H1 (cell line): ENCODE data around the gene EEF1A2. TPM values are rescaled to one million over a fixed set of nuclear protein-coding genes. Genes with fewer than 3 reads are reported as not detected.

Experiments
- CTCF ChIA-PET: fragments of 300-600 bp; sonication (Branson Sonifier 250); formaldehyde crosslinking; loops from one replicate; lab custom pipeline; 2021; ENCODE audit not compliant: partially characterized antibody; lab: Charles Lee
- POLR2A ChIA-PET: fragments of 300-600 bp; sonication (Branson Sonifier 250); formaldehyde crosslinking; loops from one replicate; lab custom pipeline; 2021; ENCODE audit warnings: inconsistent platforms; ENCODE audit not compliant: partially characterized antibody; lab: Charles Lee
- DNase-seq, 2 experiments: peaks; one replicate each; pipeline versions ENCODE4 v3.0.0 to v3.0.0-alpha.2; 2010 to 2022; ENCODE audit warnings: low spot score in 2 of 2, low read depth in 1 of 2, mixed read lengths in 1 of 2
- FAIRE-seq: peaks from 2 replicates; lab custom pipeline; 2011; peaks lifted over from hg19 to GRCh38; lab: Jason Lieb, UNC
- H2AFZ ChIP-seq: 2 replicates; pipeline ENCODE4 v1.8.1; 2012; ENCODE audit warnings: low read length, inconsistent platforms
- H2AK5ac ChIP-seq: 2 replicates; pipeline ENCODE4 v1.6.1; 2013; ENCODE audit warnings: low read depth, low read length
- H2BK120ac ChIP-seq: replicated peaks from 2 replicates; pipeline ENCODE3; 2013; ENCODE audit warnings: low read depth, low read length, inconsistent platforms
- H2BK12ac ChIP-seq: 2 replicates; pipeline ENCODE4 v1.6.1; 2013; ENCODE audit warnings: low read depth, low read length
- H2BK15ac ChIP-seq: 2 replicates; pipeline ENCODE4 v1.6.1; 2013; ENCODE audit warnings: low read length
- H2BK20ac ChIP-seq: 2 replicates; pipeline ENCODE4 v1.6.1; 2013; ENCODE audit warnings: low read length
- H2BK5ac ChIP-seq: 2 replicates; pipeline ENCODE4 v1.6.1; 2013; ENCODE audit warnings: low read depth, low read length
- H3K14ac ChIP-seq: 2 replicates; pipeline ENCODE4 v1.6.1; 2013; ENCODE audit warnings: inconsistent platforms; ENCODE audit not compliant: insufficient read length
- H3K18ac ChIP-seq: 2 replicates; pipeline ENCODE4 v1.6.1; 2013; ENCODE audit warnings: low read length; ENCODE audit errors: extremely low read depth
- H3K23ac ChIP-seq: 2 replicates; pipeline ENCODE4 v1.6.1; 2013; ENCODE audit warnings: inconsistent platforms; ENCODE audit not compliant: insufficient read length
- H3K23me2 ChIP-seq: 2 replicates; pipeline ENCODE4 v1.6.1; 2013; ENCODE audit warnings: low read depth, low read length
- H3K27ac ChIP-seq: 2 replicates; pipeline ENCODE4 v1.6.1; 2011; ENCODE audit warnings: low read depth, low read length, inconsistent platforms
- H3K27me3 ChIP-seq, 4 experiments: replicated peaks in 1 of 4; 1 replicate in 1 of 4; 2 replicates in 3 of 4; pipeline versions ENCODE4 v1.6.1 to v1.8.1; 2011 to 2013; ENCODE audit warnings: low read length in 3 of 4, mild to moderate bottlenecking in 3 of 4, inconsistent platforms in 2 of 4, mixed read lengths in 2 of 4, moderate library complexity in 1 of 4; ENCODE audit not compliant: control insufficient read depth in 3 of 4, insufficient read depth in 3 of 4; ENCODE audit errors: extremely low read depth in 1 of 4
- H3K36me3 ChIP-seq, 4 experiments: 2 replicates each; pipeline versions ENCODE4 v1.6.1 to v1.8.1; 2011 to 2013; ENCODE audit warnings: mild to moderate bottlenecking in 4 of 4, low read length in 3 of 4, moderate library complexity in 2 of 4, control low read depth in 1 of 4, inconsistent platforms in 1 of 4; ENCODE audit not compliant: insufficient read depth in 4 of 4, control insufficient read depth in 2 of 4
- H3K4ac ChIP-seq: replicated peaks from 2 replicates; pipeline ENCODE3; 2013; ENCODE audit warnings: low read length, low read depth, mixed read lengths, inconsistent platforms; ENCODE audit not compliant: insufficient read length
- H3K4me1 ChIP-seq, 4 experiments: replicated peaks in 1 of 4; 1 replicate in 1 of 4; 2 replicates in 3 of 4; pipeline versions ENCODE4 v1.6.1 to v1.8.1; 2011 to 2013; ENCODE audit warnings: low read length in 3 of 4, inconsistent platforms in 2 of 4, mixed read lengths in 1 of 4; ENCODE audit not compliant: insufficient read depth in 4 of 4, control insufficient read depth in 3 of 4
- H3K4me2 ChIP-seq, 2 experiments: 2 replicates each; pipeline versions ENCODE4 v1.6.1 to v1.8.1; 2011 to 2013; ENCODE audit warnings: low read depth in 2 of 2, low read length in 2 of 2, control low read depth in 1 of 2, inconsistent platforms in 1 of 2, mild to moderate bottlenecking in 1 of 2; ENCODE audit not compliant: insufficient read depth in 1 of 2
- H3K4me3 ChIP-seq, 4 experiments: fragments of 200-600, 300-600 bp in 1 of 4; sonication (generic), shearing (Covaris generic), sonication (Bioruptor Twin) in 1 of 4; 2 replicates each; pipeline versions ENCODE4 v1.5.1 to v1.8.1; 2011 to 2016; ENCODE audit warnings: low read length in 4 of 4, low read depth in 3 of 4, control low read depth in 2 of 4, inconsistent platforms in 2 of 4, mild to moderate bottlenecking in 2 of 4, mixed read lengths in 1 of 4, moderate library complexity in 1 of 4; ENCODE audit not compliant: insufficient read depth in 2 of 4; ENCODE audit errors: extremely low read depth in 1 of 4
- H3K56ac ChIP-seq: replicated peaks from 2 replicates; pipeline ENCODE3; 2013; ENCODE audit warnings: low read depth, mild to moderate bottlenecking, mixed read lengths, low read length, inconsistent platforms; ENCODE audit not compliant: insufficient read length
- H3K79me1 ChIP-seq: 2 replicates; pipeline ENCODE4 v1.6.1; 2013; ENCODE audit warnings: low read depth, low read length, control low read depth
- H3K79me2 ChIP-seq, 2 experiments: 2 replicates each; pipeline versions ENCODE4 v1.6.1 to v1.8.1; 2012 to 2013; ENCODE audit warnings: low read length in 2 of 2, mild to moderate bottlenecking in 2 of 2, inconsistent platforms in 1 of 2; ENCODE audit not compliant: insufficient read depth in 2 of 2, control insufficient read depth in 1 of 2
- H3K9ac ChIP-seq, 4 experiments: replicated peaks in 1 of 4; 1 replicate in 1 of 4; 2 replicates in 3 of 4; pipeline versions ENCODE4 v1.6.1 to v1.8.1; 2011 to 2013; ENCODE audit warnings: low read depth in 3 of 4, low read length in 3 of 4, control low read depth in 2 of 4, mild to moderate bottlenecking in 2 of 4, moderate library complexity in 2 of 4, inconsistent platforms in 1 of 4; ENCODE audit errors: extremely low read depth in 1 of 4
- H3K9me3 ChIP-seq, 2 experiments: 2 replicates each; pipeline versions ENCODE4 v1.6.1 to v1.8.1; 2012 to 2013; ENCODE audit warnings: mild to moderate bottlenecking in 2 of 2, moderate library complexity in 2 of 2, control low read depth in 1 of 2, inconsistent platforms in 1 of 2, low read depth in 1 of 2, low read length in 1 of 2, mixed read lengths in 1 of 2; ENCODE audit not compliant: insufficient read depth in 2 of 2
- H4K20me1 ChIP-seq, 2 experiments: replicated peaks in 1 of 2; 2 replicates each; pipeline versions ENCODE3 to v1.8.1; 2011 to 2013; ENCODE audit warnings: inconsistent platforms in 2 of 2, low read length in 2 of 2, mild to moderate bottlenecking in 1 of 2; ENCODE audit not compliant: insufficient read depth in 2 of 2, control insufficient read depth in 1 of 2
- H4K5ac ChIP-seq: 2 replicates; pipeline ENCODE4 v1.6.1; 2013; ENCODE audit warnings: low read length, low read depth, mixed read lengths, inconsistent platforms; ENCODE audit not compliant: insufficient read length
- H4K8ac ChIP-seq: 2 replicates; pipeline ENCODE4 v1.8.0; 2013; ENCODE audit warnings: mild to moderate bottlenecking, moderate library complexity, low read length, inconsistent platforms; ENCODE audit not compliant: insufficient read depth; ENCODE audit errors: extremely low read depth
- H4K91ac ChIP-seq: replicated peaks from 2 replicates; pipeline ENCODE3; 2013; ENCODE audit warnings: low read length, mixed read lengths, inconsistent platforms; ENCODE audit not compliant: insufficient read length
- RAD21 ChIP-seq, 2 experiments: IDR thresholded peaks in 1 of 2; conservative IDR thresholded peaks in 1 of 2; 2 replicates each; pipeline ENCODE4 v1.6.1; 2011; ENCODE audit warnings: low read depth in 2 of 2, low read length in 2 of 2, improper control_type of control experiment in 1 of 2, inconsistent platforms in 1 of 2, mild to moderate bottlenecking in 1 of 2, moderate library complexity in 1 of 2
- SAP30 ChIP-seq: fragments of 300-600 bp; sonication (generic); IDR thresholded peaks from 2 replicates; pipeline ENCODE4 v1.7.1; 2012; ENCODE audit warnings: low read length, moderate library complexity, mild to moderate bottlenecking, inconsistent platforms; ENCODE audit not compliant: insufficient read depth, insufficient replicate concordance
- WGBS, 2 experiments: shearing (Covaris generic) in 1 of 2; methylation state at CpG; one replicate each; pipeline versions ENCODE4 v1.1.6 to v1.1.7; 2013 to 2015; ENCODE audit warnings: low lambda C conversion rate in 2 of 2, mixed read lengths in 2 of 2, inconsistent platforms in 1 of 2, low coverage in 1 of 2, missing lambda C conversion rate in 1 of 2; ENCODE audit not compliant: insufficient replicate concordance in 2 of 2, insufficient coverage in 1 of 2, insufficient read length in 1 of 2; ENCODE audit errors: extremely low coverage in 1 of 2, missing lambda C conversion rate in 1 of 2; 5-methylcytosine and 5-hydroxymethylcytosine counted together
- polyA plus RNA-seq, 7 experiments: library from polyadenylated mRNA; depleted of rRNA in 3 of 7; stranded (reverse) in 5 of 7; unstranded in 2 of 7; fragments of >200 nt in 5 of 7; fragments of 200-250 nt in 2 of 7; gene quantifications; 1 replicate in 5 of 7; 2 replicates in 1 of 7; 4 replicates in 1 of 7; pipeline versions ENCODE4 v1.2.1 to v1.2.3, GENCODE V29; 2011 to 2013; ENCODE audit warnings: missing spikeins in 2 of 7, mixed read lengths in 2 of 7
- total RNA-seq: library from RNA; stranded (reverse); fragmentation: NEBNext Ultra II Directional; extraction: Animal tissue kit (Norgen Biotek cat#: 25700); gene quantifications from 2 replicates; pipeline ENCODE4 v1.2.1, GENCODE V29; 2021
- TF ChIP-seq, protein P1 (sequence below): IDR thresholded peaks from 2 replicates; pipeline ENCODE4 v1.6.1; 2011; ENCODE audit warnings: low read length, improper control_type of control experiment

EEF1A2 gene
- total and polyA plus RNA-seq, 2 of the 8 experiments (the other 6 are each of a cell fraction or from before 2014, with no cell fraction given): 7.4 to 25.8 TPM

DNA sequence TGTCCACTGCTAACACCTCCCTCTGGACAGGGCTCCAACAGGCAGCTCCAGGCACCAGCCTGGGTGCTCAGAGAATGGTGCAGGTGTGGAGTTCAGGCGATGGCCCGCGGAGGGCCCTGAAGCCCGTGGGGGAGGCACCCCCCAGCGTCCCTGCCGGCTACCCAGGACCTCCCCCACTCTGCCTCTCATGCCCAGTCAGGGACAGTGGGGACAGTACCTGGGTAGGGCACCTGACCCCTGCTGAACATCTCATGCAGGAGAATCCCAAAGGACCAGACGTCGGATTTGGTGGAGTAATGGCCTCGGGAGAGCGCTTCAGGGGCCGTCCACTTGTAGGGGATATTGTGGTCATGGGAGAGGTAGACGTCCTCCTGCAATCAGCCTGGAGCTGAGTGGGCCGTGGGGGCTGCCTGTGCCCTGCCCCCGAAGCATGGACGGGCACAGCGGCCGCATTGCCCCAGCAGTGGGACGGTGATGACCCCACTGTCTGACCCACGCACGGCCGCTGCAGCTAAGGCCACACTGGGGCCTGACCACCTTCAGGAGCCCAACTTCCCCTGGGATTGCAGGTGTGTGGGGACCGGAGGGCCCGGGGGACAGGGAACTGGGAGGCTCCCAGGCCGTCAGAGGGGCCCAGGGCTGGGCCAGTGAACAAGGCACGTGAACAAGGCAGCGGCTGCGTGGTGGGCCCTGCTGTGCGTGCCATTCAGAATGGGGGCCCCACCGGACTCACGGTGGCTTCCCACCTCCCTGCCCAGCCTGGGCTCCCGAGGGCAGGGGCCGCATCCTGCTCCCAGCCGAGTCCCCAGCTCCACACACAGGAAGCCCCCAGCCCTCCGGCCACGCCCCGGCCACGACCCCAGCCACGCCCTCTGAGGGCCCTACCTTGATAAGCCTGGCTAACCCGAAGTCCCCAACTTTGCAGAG, 31.2 kb upstream of the EEF1A2 start:
- H2BK5ac ChIP-seq: no peak overlapping the region
- no peak overlapping the region for H2AFZ ChIP-seq
- DNase-seq: no peak
- H4K20me1 ChIP-seq: peaks cover 0 to 3% of the 10 kb centered on the region in 2 experiments
- ChIA-PET CTCF (interaction anchor here (0.8 to 1.9 kb wide), 6 partner anchors 11 to 88 kb away, joined by 3 to 5 read pairs (median 4); partner anchors contain the start of gene HELZ2), POLR2A (interaction anchor here (0.9 to 7.8 kb wide), 7 partner anchors 8 to 418 kb away, joined by 3 to 59 read pairs (median 3); partner anchors contain the start of gene PPDPF)
- H3K23me2 ChIP-seq: peaks cover 3% of the 10 kb centered on the region; the same call in 1 of the 2 replicates
- no peak overlapping the region for H3K56ac ChIP-seq
- no peaks in the 10 kb centered on the region for H3K36me3 ChIP-seq
- no peak overlapping the region for H3K9ac ChIP-seq
- H3K27me3 ChIP-seq: no peaks in the 10 kb centered on the region
- H2BK20ac ChIP-seq: no peak overlapping the region
- no peaks in the 10 kb centered on the region for H3K79me2 ChIP-seq
- H3K4me3 ChIP-seq: no peak overlapping the region
- H3K4ac ChIP-seq: no peak overlapping the region
- H4K8ac ChIP-seq: peak overlapping the region; percentile 11; the same call in 1 of the 2 replicates
- no peak overlapping the region for H3K14ac ChIP-seq
- no peak overlapping the region for H3K27ac ChIP-seq
- H3K23ac ChIP-seq: no peak overlapping the region
- 88% methylated on average over 39 of the region's 39 CpGs; no CpG with 5 or more reads in 1 of the 2 experiments for WGBS, 2 experiments
- H4K5ac ChIP-seq: no peak overlapping the region
- H3K79me1 ChIP-seq: no peaks in the 10 kb centered on the region; the same call in 1 of the 2 replicates
- H3K4me1 ChIP-seq: peaks cover 0 to 9% (median under 1%) of the 10 kb centered on the region in 4 experiments; a peak in 5 of 7 replicates
- H3K18ac ChIP-seq: no peak overlapping the region
- no peak overlapping the region for H2BK120ac ChIP-seq
- FAIRE-seq: no peak
- no peak overlapping the region for H3K4me2 ChIP-seq
- H2BK12ac ChIP-seq: no peak overlapping the region
- no peak overlapping the region for H2BK15ac ChIP-seq
- no peak overlapping the region for H2AK5ac ChIP-seq
- H4K91ac ChIP-seq: no peak overlapping the region
- H3K9me3 ChIP-seq: no peaks in the 10 kb centered on the region
- TF ChIP-seq RAD21 (IDR thresholded peaks at IDR 0.05 in 1 of 2, conservative IDR thresholded peaks at IDR 0.05 in 1 of 2; ENCODE audit: low read depth in 2 of 2, low read length in 2 of 2) (no peak), SAP30 (no peak)
- TF ChIP-seq, protein P1, sequence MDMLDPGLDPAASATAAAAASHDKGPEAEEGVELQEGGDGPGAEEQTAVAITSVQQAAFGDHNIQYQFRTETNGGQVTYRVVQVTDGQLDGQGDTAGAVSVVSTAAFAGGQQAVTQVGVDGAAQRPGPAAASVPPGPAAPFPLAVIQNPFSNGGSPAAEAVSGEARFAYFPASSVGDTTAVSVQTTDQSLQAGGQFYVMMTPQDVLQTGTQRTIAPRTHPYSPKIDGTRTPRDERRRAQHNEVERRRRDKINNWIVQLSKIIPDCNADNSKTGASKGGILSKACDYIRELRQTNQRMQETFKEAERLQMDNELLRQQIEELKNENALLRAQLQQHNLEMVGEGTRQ: no peak
